Type B pancreatic cell (in vitro differentiated cells): ENCODE data around the gene FERMT1. TPM values are rescaled to one million over a fixed set of nuclear protein-coding genes. Genes with fewer than 3 reads are reported as not detected.

ENCODE experiments used
- DNase-seq: peaks from one replicate; pipeline ENCODE4 v3.0.0; 2021; ENCODE audit warnings: mixed read lengths; ENCODE audit not compliant: unreplicated experiment; ENCODE audit errors: extremely low spot score
- H3K27ac Mint-ChIP-seq: 2 replicates; pipeline ENCODE4 v1.8.0; 2021; ENCODE audit warnings: mild to moderate bottlenecking, mixed read lengths
- H3K27me3 Mint-ChIP-seq: 2 replicates; pipeline ENCODE4 v1.8.0; 2021; ENCODE audit warnings: mixed read lengths
- H3K36me3 Mint-ChIP-seq: 2 replicates; pipeline ENCODE4 v1.8.0; 2021; ENCODE audit warnings: mixed read lengths
- H3K4me1 Mint-ChIP-seq: one replicate; pipeline ENCODE4 v1.8.0; 2021; ENCODE audit warnings: mixed read lengths; ENCODE audit not compliant: unreplicated experiment
- H3K4me3 Mint-ChIP-seq: 2 replicates; pipeline ENCODE4 v1.8.0; 2021; ENCODE audit warnings: mild to moderate bottlenecking, mixed read lengths
- H3K9me3 Mint-ChIP-seq: 2 replicates; pipeline ENCODE4 v1.8.0; 2021; ENCODE audit warnings: mixed read lengths
- total RNA-seq: library from RNA; stranded (reverse); gene quantifications from 2 replicates; pipeline ENCODE4 v1.2.1, GENCODE V29; 2021; ENCODE audit warnings: low replicate concordance
- TF ChIP-seq, protein P1 (sequence below): fragments of 200-600 bp; sonication (generic); conservative IDR thresholded peaks from 2 replicates; pipeline ENCODE4 v1.5.0; 2021; ENCODE audit warnings: antibody characterized with exemption, mild to moderate bottlenecking

FERMT1 gene
- total RNA-seq, 1 donor from 2014 or later = 7.1 TPM

- Mint-ChIP-seq H3K27me3 (peaks cover 31% of the 10 kb centered on the region), H3K4me1 (peaks cover 4% of the 10 kb centered on the region), H3K27ac (no peak overlapping the region), H3K36me3 (no peaks in the 10 kb centered on the region), H3K9me3 (no peaks in the 10 kb centered on the region), H3K4me3 (no peak overlapping the region)
- DNase-seq = no peak
- TF ChIP-seq, protein P1, sequence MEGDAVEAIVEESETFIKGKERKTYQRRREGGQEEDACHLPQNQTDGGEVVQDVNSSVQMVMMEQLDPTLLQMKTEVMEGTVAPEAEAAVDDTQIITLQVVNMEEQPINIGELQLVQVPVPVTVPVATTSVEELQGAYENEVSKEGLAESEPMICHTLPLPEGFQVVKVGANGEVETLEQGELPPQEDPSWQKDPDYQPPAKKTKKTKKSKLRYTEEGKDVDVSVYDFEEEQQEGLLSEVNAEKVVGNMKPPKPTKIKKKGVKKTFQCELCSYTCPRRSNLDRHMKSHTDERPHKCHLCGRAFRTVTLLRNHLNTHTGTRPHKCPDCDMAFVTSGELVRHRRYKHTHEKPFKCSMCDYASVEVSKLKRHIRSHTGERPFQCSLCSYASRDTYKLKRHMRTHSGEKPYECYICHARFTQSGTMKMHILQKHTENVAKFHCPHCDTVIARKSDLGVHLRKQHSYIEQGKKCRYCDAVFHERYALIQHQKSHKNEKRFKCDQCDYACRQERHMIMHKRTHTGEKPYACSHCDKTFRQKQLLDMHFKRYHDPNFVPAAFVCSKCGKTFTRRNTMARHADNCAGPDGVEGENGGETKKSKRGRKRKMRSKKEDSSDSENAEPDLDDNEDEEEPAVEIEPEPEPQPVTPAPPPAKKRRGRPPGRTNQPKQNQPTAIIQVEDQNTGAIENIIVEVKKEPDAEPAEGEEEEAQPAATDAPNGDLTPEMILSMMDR = peak; percentile 38
These were observed 18.1 kb upstream of the FERMT1 start for GRCh38 chr20:6140947-6141346.

DNA sequence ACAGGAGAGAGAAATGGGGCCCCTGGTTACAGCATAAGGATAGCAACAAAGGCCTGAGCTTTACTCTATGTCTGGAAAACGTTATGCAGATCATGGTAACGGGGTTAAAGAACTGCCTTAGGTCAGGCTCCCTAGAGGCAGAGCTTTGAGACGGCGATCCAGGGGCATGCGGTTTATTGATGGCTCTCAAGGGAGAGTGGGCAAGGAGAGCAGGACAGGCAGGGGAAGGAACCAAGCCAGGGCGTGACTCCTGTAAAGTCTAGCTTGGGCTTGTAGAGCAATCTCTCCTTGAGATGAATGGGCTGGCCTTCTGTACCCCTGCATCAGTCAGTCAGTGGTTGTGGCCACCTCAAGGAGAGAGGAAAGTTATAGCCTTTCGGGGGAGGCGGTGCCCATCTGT, 12.5 kb upstream of the FERMT1 start:
- H3K9me3 Mint-ChIP-seq = peaks cover 3% of the 10 kb centered on the region
- H3K27me3 Mint-ChIP-seq = peaks cover 22% of the 10 kb centered on the region
- no peaks in the 10 kb centered on the region for H3K36me3 Mint-ChIP-seq
- no peak overlapping the region for H3K27ac Mint-ChIP-seq
- peaks cover 9% of the 10 kb centered on the region for H3K4me1 Mint-ChIP-seq
- TF ChIP-seq, protein P1 = no peak
- DNase-seq = no peak
- H3K4me3 Mint-ChIP-seq = no peak overlapping the region

GRCh38 chr20:6134592-6134991, 11.8 kb upstream of the FERMT1 start:
- H3K27me3 Mint-ChIP-seq = peaks cover 22% of the 10 kb centered on the region
- DNase-seq = no peak
- H3K36me3 Mint-ChIP-seq = no peaks in the 10 kb centered on the region
- H3K27ac Mint-ChIP-seq = no peak overlapping the region
- TF ChIP-seq, protein P1 = no peak
- H3K9me3 Mint-ChIP-seq = peaks cover 3% of the 10 kb centered on the region
- peaks cover 9% of the 10 kb centered on the region for H3K4me1 Mint-ChIP-seq
- H3K4me3 Mint-ChIP-seq = no peak overlapping the region

DNA sequence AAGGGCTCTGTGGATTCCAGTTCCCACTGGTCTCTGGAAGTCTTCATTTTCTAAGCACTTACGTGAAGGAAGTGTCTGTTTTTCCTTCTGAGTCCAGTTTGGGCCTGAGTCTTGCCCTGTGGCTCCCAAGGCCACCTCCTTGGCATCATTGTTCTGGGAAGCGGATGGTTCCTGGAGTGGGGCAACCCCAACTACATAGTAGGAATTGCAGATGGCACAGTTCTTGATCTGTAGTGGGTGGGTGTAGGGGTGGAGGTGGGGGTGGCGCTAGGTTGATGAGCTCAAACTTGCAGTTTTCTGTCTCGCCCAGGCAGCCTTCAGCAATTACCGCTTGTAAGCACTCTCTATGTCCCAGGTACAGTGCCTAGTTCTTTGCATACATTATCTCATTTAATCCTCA, 7.2 kb upstream of the FERMT1 start:
- TF ChIP-seq, protein P1 = no peak
- Mint-ChIP-seq H3K27ac (no peak overlapping the region), H3K36me3 (no peaks in the 10 kb centered on the region), H3K27me3 (peaks cover 11% of the 10 kb centered on the region), H3K4me1 (peaks cover 4% of the 10 kb centered on the region), H3K4me3 (no peak overlapping the region), H3K9me3 (peaks cover 8% of the 10 kb centered on the region)
- DNase-seq = no peak

DNA sequence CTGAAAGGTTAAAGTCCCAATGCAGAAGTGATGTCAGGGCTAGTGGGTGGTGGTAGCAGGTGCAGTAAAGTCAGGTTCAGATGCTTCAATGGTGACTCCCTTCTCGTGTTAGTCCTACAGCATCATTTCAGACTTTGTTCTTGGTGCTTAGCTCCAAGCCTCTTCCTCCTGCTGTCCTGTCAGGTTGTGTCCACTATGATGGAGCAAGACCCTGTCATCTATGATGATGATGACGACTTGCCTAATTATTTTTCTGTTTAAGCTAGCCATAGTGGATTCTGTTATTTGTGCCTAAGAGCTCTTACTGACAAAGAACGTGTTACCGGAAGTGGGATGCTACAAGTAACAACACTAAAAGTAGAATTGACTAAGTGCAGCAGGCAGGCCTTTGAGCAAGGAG, 5.0 kb upstream of the FERMT1 start:
- peaks cover 8% of the 10 kb centered on the region for H3K9me3 Mint-ChIP-seq
- peaks cover 4% of the 10 kb centered on the region for H3K4me1 Mint-ChIP-seq

More for the DNA sequence above, 5.0 kb upstream of the FERMT1 start:
- H3K4me3 Mint-ChIP-seq = no peak overlapping the region
- TF ChIP-seq, protein P1 = no peak
- no peak overlapping the region for H3K27ac Mint-ChIP-seq
- H3K36me3 Mint-ChIP-seq = no peaks in the 10 kb centered on the region
- DNase-seq = no peak
- H3K27me3 Mint-ChIP-seq = peaks cover 23% of the 10 kb centered on the region
